IMR-90 (cell line): ENCODE data around the gene TLR10. TPM values are rescaled to one million over a fixed set of nuclear protein-coding genes. Genes with fewer than 3 reads are reported as not detected.

Experiments
- ATAC-seq: fragments of 200-7000 bp; cut with Tn5 transposase; 2 replicates; pipeline ENCODE4 v1.9.1; 2020; ENCODE audit warnings: low read depth, mild to moderate bottlenecking, moderate library complexity
- BruUV-seq: library from RNA; stranded (reverse); fragments of 400-500 nt; replicated peaks from 2 replicates; lab custom pipeline; 2021; lab: Mats Ljungman, UMichigan
- CTCF ChIA-PET: fragments of 300-600 bp; formaldehyde crosslinking; extraction: SDS; loops from one replicate; lab custom pipeline; 2021; ENCODE audit warnings: antibody characterized with exemption; lab: Yijun Ruan, JAX
- POLR2A ChIA-PET: fragments of 300-600 bp; sonication (Branson Sonifier 250); formaldehyde crosslinking; loops from one replicate; lab custom pipeline; 2022; ENCODE audit warnings: antibody characterized with exemption; ENCODE audit not compliant: unreplicated experiment; lab: Charles Lee
- DNase-seq: peaks from one replicate; pipeline ENCODE4 v3.0.0; 2013
- H2AFZ ChIP-seq: replicated peaks from 2 replicates; pipeline ENCODE3; 2013; ENCODE audit warnings: low read length, mild to moderate bottlenecking; ENCODE audit not compliant: poor library complexity
- H2AK5ac ChIP-seq: 2 replicates; pipeline ENCODE4 v1.6.1; 2013; ENCODE audit warnings: low read depth, low read length, inconsistent platforms
- H2AK9ac ChIP-seq: replicated peaks from 2 replicates; pipeline ENCODE3; 2013; ENCODE audit warnings: mild to moderate bottlenecking, low read depth, low read length, moderate library complexity; ENCODE audit not compliant: poor library complexity
- H2BK120ac ChIP-seq: 2 replicates; pipeline ENCODE4 v1.6.1; 2013; ENCODE audit warnings: low read depth, low read length, inconsistent platforms
- H2BK15ac ChIP-seq: 3 replicates; pipeline ENCODE4 v1.6.1; 2013; ENCODE audit warnings: low read depth, low read length, inconsistent platforms
- H2BK20ac ChIP-seq: 2 replicates; pipeline ENCODE4 v1.6.1; 2013; ENCODE audit warnings: low read depth, mild to moderate bottlenecking, inconsistent platforms, low read length, moderate library complexity
- H2BK5ac ChIP-seq: 2 replicates; pipeline ENCODE4 v1.6.1; 2013; ENCODE audit warnings: mild to moderate bottlenecking, low read depth, low read length, inconsistent platforms; ENCODE audit not compliant: poor library complexity, severe bottlenecking
- H3K14ac ChIP-seq: replicated peaks from 2 replicates; pipeline ENCODE4 v1.6.1; 2013; ENCODE audit warnings: low read depth, low read length, inconsistent platforms
- H3K18ac ChIP-seq: 2 replicates; pipeline ENCODE4 v1.6.1; 2013; ENCODE audit warnings: low read depth, low read length, control low read depth
- H3K23ac ChIP-seq: 2 replicates; pipeline ENCODE4 v1.6.1; 2013; ENCODE audit warnings: low read depth, low read length, inconsistent platforms
- H3K27ac ChIP-seq: 2 replicates; pipeline ENCODE4 v1.5.1; 2013; ENCODE audit warnings: mild to moderate bottlenecking, control low read depth, low read length; ENCODE audit not compliant: insufficient read depth
- H3K27me3 ChIP-seq: 2 replicates; pipeline ENCODE4 v1.6.1; 2013; ENCODE audit warnings: low read length; ENCODE audit not compliant: control insufficient read depth, insufficient read depth
- H3K36me3 ChIP-seq: 2 replicates; pipeline ENCODE4 v1.6.1; 2013; ENCODE audit warnings: low read length, mixed read lengths; ENCODE audit not compliant: control insufficient read depth, insufficient read depth
- H3K4ac ChIP-seq: 2 replicates; pipeline ENCODE4 v1.6.1; 2013; ENCODE audit warnings: low read depth, low read length, inconsistent platforms
- H3K4me1 ChIP-seq: 2 replicates; pipeline ENCODE4 v1.6.1; 2013; ENCODE audit warnings: low read length, mixed read lengths; ENCODE audit not compliant: control insufficient read depth, insufficient read depth
- H3K4me2 ChIP-seq: 2 replicates; pipeline ENCODE4 v1.6.1; 2013; ENCODE audit warnings: low read depth, mild to moderate bottlenecking, control low read depth, low read length, moderate library complexity
- H3K4me3 ChIP-seq: 2 replicates; pipeline ENCODE4 v1.5.1; 2013; ENCODE audit warnings: low read depth, mild to moderate bottlenecking, control low read depth, low read length, moderate library complexity; ENCODE audit not compliant: insufficient read depth
- H3K56ac ChIP-seq: 2 replicates; pipeline ENCODE4 v1.6.1; 2013; ENCODE audit warnings: low read length, inconsistent platforms; ENCODE audit not compliant: insufficient read depth; ENCODE audit errors: extremely low read depth
- H3K79me1 ChIP-seq, 2 experiments: 2 replicates each; pipeline ENCODE4 v1.6.1; 2013; ENCODE audit warnings: low read length in 2 of 2, inconsistent platforms in 1 of 2, low read depth in 1 of 2
- H3K9ac ChIP-seq: 2 replicates; pipeline ENCODE4 v1.6.1; 2013; ENCODE audit warnings: low read depth, low read length, control low read depth
- H3K9me1 ChIP-seq: 2 replicates; pipeline ENCODE4 v1.6.1; 2013; ENCODE audit warnings: low read length, inconsistent platforms; ENCODE audit not compliant: insufficient read depth
- H3K9me3 ChIP-seq: 2 replicates; pipeline ENCODE4 v1.6.1; 2013; ENCODE audit warnings: low read length; ENCODE audit not compliant: control insufficient read depth, insufficient read depth
- H4K20me1 ChIP-seq: 2 replicates; pipeline ENCODE4 v1.6.1; 2013; ENCODE audit warnings: low read length, inconsistent platforms; ENCODE audit not compliant: insufficient read depth
- H4K5ac ChIP-seq: 2 replicates; pipeline ENCODE4 v1.6.1; 2013; ENCODE audit warnings: mild to moderate bottlenecking, low read depth, low read length, control low read depth
- H4K8ac ChIP-seq, 2 experiments: 2 replicates each; pipeline ENCODE4 v1.6.1; 2013; ENCODE audit warnings: low read depth in 2 of 2, low read length in 2 of 2, control low read depth in 1 of 2, inconsistent platforms in 1 of 2
- H4K91ac ChIP-seq: 2 replicates; pipeline ENCODE4 v1.6.1; 2013; ENCODE audit warnings: low read depth, low read length, inconsistent platforms; ENCODE audit not compliant: insufficient read depth
- BHLHE40 ChIP-seq: fragments of 150-350 bp; IDR thresholded peaks from 2 replicates; pipeline ENCODE4 v1.6.1; 2016; ENCODE audit warnings: mild to moderate bottlenecking, low read depth, low read length
- CEBPB ChIP-seq: IDR thresholded peaks from 2 replicates; pipeline ENCODE4 v1.6.1; 2012; ENCODE audit warnings: low read depth, low read length, improper control_type of control experiment
- CHD1 ChIP-seq: IDR thresholded peaks from 2 replicates; pipeline ENCODE4 v1.6.1; 2012; ENCODE audit warnings: low read depth, low read length, improper control_type of control experiment
- CTCF ChIP-seq: conservative IDR thresholded peaks from 2 replicates; pipeline ENCODE4 v1.5.1; 2012; ENCODE audit warnings: mild to moderate bottlenecking, low read depth, low read length, improper control_type of control experiment
- ELK1 ChIP-seq: fragments of 150-350 bp; IDR thresholded peaks from 2 replicates; pipeline ENCODE4 v1.6.1; 2016; ENCODE audit warnings: low read depth, mild to moderate bottlenecking, low read length, moderate library complexity, borderline replicate concordance
- FOS ChIP-seq: fragments of 150-350 bp; IDR thresholded peaks from 2 replicates; pipeline ENCODE4 v1.6.1; 2016; ENCODE audit warnings: low read depth, low read length
- MAFK ChIP-seq: IDR thresholded peaks from 2 replicates; pipeline ENCODE4 v1.6.1; 2012; ENCODE audit warnings: low read depth, low read length, improper control_type of control experiment
- MAZ ChIP-seq: IDR thresholded peaks from 2 replicates; pipeline ENCODE4 v1.6.1; 2012; ENCODE audit warnings: low read depth, mild to moderate bottlenecking, low read length, improper control_type of control experiment, moderate library complexity, borderline replicate concordance
- MXI1 ChIP-seq: IDR thresholded peaks from 2 replicates; pipeline ENCODE4 v1.6.1; 2012; ENCODE audit warnings: low read depth, mild to moderate bottlenecking, low read length, moderate library complexity, borderline replicate concordance
- NFE2L2 ChIP-seq: fragments of 150-350 bp; IDR thresholded peaks from 2 replicates; pipeline ENCODE4 v1.6.1; 2016; ENCODE audit warnings: low read depth, mild to moderate bottlenecking, low read length
- POLR2A ChIP-seq: IDR thresholded peaks from 2 replicates; pipeline ENCODE4 v1.6.1; 2012; ENCODE audit warnings: mild to moderate bottlenecking, low read depth, low read length
- RAD21 ChIP-seq: IDR thresholded peaks from 2 replicates; pipeline ENCODE4 v1.6.1; 2012; ENCODE audit warnings: low read length, improper control_type of control experiment
- RCOR1 ChIP-seq: IDR thresholded peaks from 2 replicates; pipeline ENCODE4 v1.6.1; 2012; ENCODE audit warnings: mild to moderate bottlenecking, low read length, improper control_type of control experiment; ENCODE audit not compliant: insufficient replicate concordance
- RFX5 ChIP-seq: IDR thresholded peaks from 2 replicates; pipeline ENCODE4 v1.8.0; 2012; ENCODE audit warnings: low read depth, mild to moderate bottlenecking, low read length, moderate library complexity
- SMC3 ChIP-seq: fragments of 150-350 bp; IDR thresholded peaks from 2 replicates; pipeline ENCODE4 v1.6.1; 2016; ENCODE audit warnings: low read depth, mild to moderate bottlenecking, antibody characterized with exemption, low read length, moderate library complexity
- USF2 ChIP-seq: fragments of 150-350 bp; IDR thresholded peaks from 2 replicates; pipeline ENCODE4 v1.6.1; 2017; ENCODE audit warnings: mild to moderate bottlenecking, antibody characterized with exemption, low read length, low read depth
- WGBS, 2 experiments: methylation state at CpG; one replicate each; pipeline versions ENCODE4 v1.1.5 to v1.1.7; 2013; ENCODE audit warnings: missing lambda C conversion rate in 2 of 2; ENCODE audit not compliant: insufficient read length in 1 of 2; ENCODE audit errors: extremely low coverage in 2 of 2; 5-methylcytosine and 5-hydroxymethylcytosine counted together
- dilution Hi-C: fragments of 300-500 bp; cut with HindIII; formaldehyde crosslinking; loops from one replicate; pipeline ENCODE4 v1.14.3; 2018; ENCODE audit warnings: low sequenced_read_pairs; ENCODE audit not compliant: unreplicated experiment
- in situ Hi-C: fragments of 300-500 bp; cut with MboI; formaldehyde crosslinking; loops from 3 replicates; pipeline ENCODE4 v1.14.3; 2019; ENCODE audit warnings: low sequenced_read_pairs, inconsistent platforms, mixed read lengths
- intact Hi-C: fragments of 100-400 bp; cut with micrococcal nuclease; formaldehyde crosslinking; loops from 2 replicates; pipeline ENCODE4 v1.10.0; 2022
- polyA plus RNA-seq, 3 experiments: library from polyadenylated mRNA; depleted of rRNA; stranded (reverse); fragments of >200 nt; gene quantifications; 2 replicates each; pipeline ENCODE4 v1.2.3, GENCODE V29; 2012; ENCODE audit warnings: low replicate concordance in 1 of 3
- total RNA-seq: library from RNA; depleted of rRNA; stranded (reverse); fragments of >200 nt; gene quantifications from 2 replicates; pipeline ENCODE4 v1.2.3, GENCODE V29; 2012

The TLR10 gene
- total and polyA plus RNA-seq, 2 of the 4 experiments (the other 2 are of a cell fraction), result not detected

GRCh38 chr4:38779790-38780189, 3.0 kb downstream of the TLR10 start:
- in situ Hi-C loops, result no loop called here
- ATAC-seq, result no peak
- dilution Hi-C loops, result no loop called here

More at GRCh38 chr4:38779790-38780189, 3.0 kb downstream of the TLR10 start:
- no peak overlapping the region for H3K4ac ChIP-seq
- no peak overlapping the region for H3K9ac ChIP-seq
- no peaks in the 10 kb centered on the region for H3K36me3 ChIP-seq
- H3K27ac ChIP-seq, result no peak overlapping the region
- ChIA-PET CTCF (no interaction called here), POLR2A (no interaction called here)
- no peak overlapping the region for H2AK5ac ChIP-seq
- intact Hi-C loops, result no loop called here
- no peak for DNase-seq
- H2BK120ac ChIP-seq, result no peak overlapping the region
- H3K9me3 ChIP-seq, result no peaks in the 10 kb centered on the region
- H3K27me3 ChIP-seq, result peaks cover 6% of the 10 kb centered on the region
- no peak overlapping the region for H3K14ac ChIP-seq
- H4K8ac ChIP-seq, result no peak overlapping the region
- H3K18ac ChIP-seq, result no peak overlapping the region
- no peaks in the 10 kb centered on the region for H3K4me1 ChIP-seq
- no peak overlapping the region for H2AFZ ChIP-seq
- no peak overlapping the region for H2BK5ac ChIP-seq
- H3K56ac ChIP-seq, result no peak overlapping the region
- H3K4me2 ChIP-seq, result no peak overlapping the region
- no peak overlapping the region for H2BK15ac ChIP-seq
- no peak overlapping the region for H3K23ac ChIP-seq
- H4K91ac ChIP-seq, result no peak overlapping the region
- H3K4me3 ChIP-seq, result no peak overlapping the region
- H2AK9ac ChIP-seq, result no peak overlapping the region
- BruUV-seq, result no TSS peak
- TF ChIP-seq MAFK (no peak), USF2 (no peak), MAZ (no peak), NFE2L2 (no peak), BHLHE40 (no peak), ELK1 (no peak), SMC3 (no peak), RCOR1 (no peak), MXI1 (no peak), CTCF (no peak), POLR2A (no peak), CEBPB (no peak), RAD21 (no peak), FOS (no peak), RFX5 (no peak), CHD1 (no peak)
- H4K20me1 ChIP-seq, result no peaks in the 10 kb centered on the region
- no peak overlapping the region for H4K5ac ChIP-seq
- no peaks in the 10 kb centered on the region for H3K9me1 ChIP-seq
- H3K79me1 ChIP-seq, result no peaks in the 10 kb centered on the region
- no peak overlapping the region for H2BK20ac ChIP-seq
- WGBS, 2 experiments, result no CpG with 5 or more reads among the region's 5 CpGs
